HG02973 (cell line): Measurements from ENCODE around the gene AUH.

Experiments
- ATAC-seq: cut with Tn5 transposase; IDR thresholded peaks from one replicate; pipeline ENCODE4 v1.9.1; 2021; ENCODE audit warnings: moderate library complexity; ENCODE audit not compliant: unreplicated experiment

AUH gene

DNA sequence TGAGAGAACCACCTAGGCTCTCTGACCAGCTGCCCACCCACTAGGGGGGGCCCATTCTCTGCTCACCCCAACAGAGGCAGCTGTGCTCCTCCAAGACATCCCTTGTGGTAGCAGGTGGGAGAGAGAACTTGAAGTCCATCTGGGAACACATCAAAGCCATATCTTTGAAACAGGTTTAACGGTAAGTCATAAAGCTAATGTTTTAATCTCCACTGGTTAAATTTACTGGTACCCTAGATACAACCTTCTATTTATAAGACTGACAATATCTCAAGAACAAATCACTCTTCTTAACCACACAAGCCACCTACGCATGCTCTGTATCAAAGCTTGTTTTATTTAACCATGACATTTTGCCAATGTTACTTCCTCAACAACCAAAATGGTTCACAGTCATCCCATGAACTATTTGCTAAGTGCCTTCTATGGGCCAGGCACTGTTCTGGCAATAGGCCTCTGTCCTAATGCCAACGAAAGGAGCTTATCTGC, 20.4 kb downstream of the AUH start:
- ATAC-seq = no peak

DNA sequence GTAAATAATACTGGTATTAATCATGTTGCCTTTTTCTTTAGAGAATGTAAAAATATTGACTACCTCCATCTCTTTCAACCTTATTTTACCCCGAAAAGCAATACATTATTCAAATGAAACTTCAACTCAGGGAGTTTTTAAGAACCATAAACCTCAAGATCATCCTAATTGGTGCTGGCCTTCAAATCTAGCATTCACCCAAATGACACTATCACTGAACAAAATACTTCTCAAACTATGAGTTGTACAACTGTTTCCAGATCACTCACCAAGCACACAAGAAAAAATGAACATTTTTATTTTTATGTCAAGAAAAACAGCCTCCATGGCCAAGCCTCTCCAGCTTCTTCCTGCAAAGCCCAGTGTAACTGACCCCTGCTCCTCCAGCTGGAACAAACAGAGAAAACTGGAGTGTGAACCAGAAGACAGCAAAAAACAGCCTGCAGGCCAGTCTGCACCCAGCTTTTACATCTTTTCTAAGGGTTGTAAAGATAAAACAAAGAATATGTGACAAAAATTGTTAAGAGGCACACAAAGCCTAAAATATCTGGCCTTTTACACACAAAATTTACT, 21.2 kb downstream of the AUH start:
- no peak for ATAC-seq

DNA sequence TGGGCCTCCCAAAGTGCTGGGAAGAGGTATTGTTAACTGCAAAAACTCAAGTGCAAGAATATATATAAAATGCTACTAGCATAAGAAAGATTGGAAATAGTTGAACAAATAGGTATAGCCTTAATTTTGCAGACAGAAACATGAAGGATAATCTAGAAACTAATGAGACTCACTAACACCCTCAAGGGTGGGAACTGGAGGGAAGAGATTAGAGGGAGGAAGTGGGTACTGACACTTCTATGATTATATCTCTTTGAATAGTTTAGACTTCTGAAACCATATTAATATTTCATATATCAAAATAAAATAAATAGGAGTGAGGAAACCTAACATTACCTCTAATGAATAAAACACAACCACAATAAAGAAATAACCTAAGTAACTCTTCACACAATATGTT, 23.0 kb downstream of the AUH start:
- no peak for ATAC-seq

DNA sequence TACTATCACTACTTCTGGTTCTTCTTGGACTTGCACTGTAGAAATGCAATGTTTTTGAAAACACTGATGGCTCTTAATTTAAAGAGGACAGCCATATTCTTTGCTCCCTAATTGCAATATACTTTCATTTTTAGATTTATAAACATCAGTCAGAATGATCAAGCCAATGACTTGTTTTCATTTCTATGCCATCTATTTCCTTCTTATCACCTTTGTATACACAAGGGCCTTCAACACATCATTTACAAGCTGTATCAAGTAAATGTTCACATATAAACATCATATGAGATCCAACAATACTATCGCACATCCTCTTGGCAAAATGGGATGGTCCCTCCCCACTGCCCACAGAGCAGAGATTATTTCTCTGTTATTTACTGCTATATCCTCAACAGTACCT, 24.9 kb downstream of the AUH start:
- ATAC-seq = no peak

DNA sequence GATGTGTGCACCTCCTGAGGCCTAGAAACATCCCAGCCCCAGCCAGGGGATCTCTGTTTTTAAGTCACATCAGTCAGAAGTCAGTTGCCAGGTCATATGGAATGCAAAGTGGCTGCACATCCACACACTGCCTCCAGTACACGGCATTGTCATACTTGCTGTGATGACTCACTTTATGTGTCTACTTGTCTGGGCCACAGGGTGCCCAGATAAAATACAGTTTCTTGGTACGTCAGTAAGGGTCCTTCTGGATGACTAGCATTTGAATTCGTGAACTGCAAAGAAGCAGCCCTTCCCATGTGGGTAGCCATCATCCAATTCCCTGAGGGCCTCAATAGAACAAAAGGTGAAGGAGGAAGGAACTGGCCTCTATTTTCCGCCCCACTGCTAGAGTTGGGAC, 27.7 kb downstream of the AUH start:
- ATAC-seq = no peak

DNA sequence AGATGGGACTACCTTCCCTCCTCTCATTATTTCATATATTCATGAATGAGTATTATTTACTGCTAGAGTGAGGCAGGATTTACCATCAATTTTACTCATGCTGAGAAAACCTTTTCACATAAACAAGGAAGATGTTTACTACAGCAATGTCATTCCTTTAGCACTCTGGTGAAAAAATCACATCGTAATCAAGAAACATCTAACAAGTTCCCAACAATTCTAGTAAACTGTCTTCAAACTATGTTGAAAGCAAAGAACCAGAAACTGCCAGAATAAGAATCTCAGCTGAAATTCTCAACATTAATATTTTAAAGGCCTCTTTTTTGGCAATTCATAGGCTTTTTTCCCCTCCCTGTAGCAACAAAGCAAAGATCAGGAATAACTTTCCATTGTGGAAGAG, 28.2 kb downstream of the AUH start:
- no peak for ATAC-seq

DNA sequence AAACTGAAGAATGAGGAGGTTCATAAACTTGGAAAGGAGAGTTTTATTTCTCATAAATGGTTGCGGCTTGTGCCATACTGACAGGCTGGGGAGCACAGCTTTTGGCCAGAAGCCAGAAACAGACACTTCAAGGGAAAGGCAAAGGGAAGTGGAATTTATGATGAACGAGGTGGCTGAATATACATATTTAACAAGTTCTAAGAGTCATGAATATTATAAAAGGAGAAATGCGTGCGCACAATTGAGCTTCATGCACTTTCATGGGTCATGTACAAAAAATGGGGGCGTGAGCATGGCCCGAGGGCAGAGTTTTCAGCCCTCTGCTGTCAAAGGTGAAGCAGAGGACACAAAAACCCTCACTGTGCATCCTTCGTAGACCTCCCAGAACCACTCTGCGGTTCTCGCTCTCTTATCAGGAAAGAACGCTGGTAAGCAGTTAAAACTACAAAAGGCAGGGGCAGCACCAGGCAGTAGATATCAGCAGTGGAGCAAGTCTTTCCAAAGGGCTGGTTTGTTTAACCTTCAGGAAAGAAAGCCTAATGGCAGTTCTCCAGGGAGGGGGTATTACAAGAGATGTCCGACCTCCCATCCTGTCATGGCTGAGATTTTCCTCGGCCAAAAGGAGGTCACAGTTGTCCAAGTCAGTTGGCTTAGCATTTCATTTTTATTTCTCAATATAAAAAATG, 29.0 kb downstream of the AUH start:
- ATAC-seq = no peak

DNA sequence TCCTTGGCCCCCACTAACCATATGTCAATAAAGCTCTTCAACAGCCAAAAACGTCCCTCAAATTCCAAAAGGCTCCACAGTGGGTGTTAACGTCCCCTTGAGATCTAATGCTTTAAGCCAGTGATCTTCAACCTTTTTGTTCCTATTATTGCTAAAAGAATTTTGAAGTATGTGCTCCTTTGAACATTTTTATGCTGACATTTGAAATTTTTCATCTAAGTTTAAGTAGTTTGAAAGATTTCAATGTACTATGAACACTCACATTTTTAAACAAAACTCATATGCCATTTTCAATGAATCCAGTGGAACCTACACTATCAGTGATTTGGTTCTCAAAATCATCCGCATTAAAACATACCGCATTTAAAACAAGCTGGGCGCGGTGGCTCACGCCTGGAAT, 29.9 kb downstream of the AUH start:
- no peak for ATAC-seq

DNA sequence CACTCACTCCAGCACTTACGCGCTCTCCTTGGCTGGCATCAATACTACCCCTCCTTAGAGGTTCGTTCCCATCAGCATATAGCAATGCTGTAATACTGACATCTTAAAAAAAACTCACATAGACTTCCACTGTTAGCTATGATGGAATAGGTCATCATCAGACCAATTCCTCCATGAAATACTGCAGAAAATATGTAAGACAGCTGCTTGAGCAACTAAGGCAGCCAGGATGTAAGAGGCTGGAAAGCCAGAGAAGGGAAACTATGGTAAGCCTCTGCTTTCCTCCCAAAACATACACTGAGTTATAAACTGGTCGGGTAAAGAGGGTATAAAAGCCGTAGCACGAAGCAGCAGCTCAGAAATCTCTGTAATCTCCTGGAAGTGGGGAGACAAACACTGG, 33.5 kb downstream of the AUH start:
- no peak for ATAC-seq

DNA sequence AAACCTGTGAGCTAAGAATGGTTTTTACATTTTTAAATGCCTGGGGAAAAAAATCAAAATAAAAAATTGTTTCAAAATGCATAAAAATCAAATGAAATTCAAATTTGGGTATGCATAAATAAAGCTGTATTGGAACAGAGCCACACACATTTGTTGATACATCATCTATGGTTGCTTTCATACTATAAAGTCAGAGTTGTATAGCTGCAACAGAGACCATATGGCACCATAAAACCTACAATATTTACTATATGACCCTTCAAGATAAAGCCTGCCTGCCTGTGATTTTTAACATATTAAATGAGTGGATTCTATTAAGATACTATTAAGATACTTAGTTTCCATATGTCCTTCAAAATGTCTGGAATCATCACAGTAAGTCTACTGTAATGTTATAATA, 40.0 kb downstream of the AUH start:
- no peak for ATAC-seq

DNA sequence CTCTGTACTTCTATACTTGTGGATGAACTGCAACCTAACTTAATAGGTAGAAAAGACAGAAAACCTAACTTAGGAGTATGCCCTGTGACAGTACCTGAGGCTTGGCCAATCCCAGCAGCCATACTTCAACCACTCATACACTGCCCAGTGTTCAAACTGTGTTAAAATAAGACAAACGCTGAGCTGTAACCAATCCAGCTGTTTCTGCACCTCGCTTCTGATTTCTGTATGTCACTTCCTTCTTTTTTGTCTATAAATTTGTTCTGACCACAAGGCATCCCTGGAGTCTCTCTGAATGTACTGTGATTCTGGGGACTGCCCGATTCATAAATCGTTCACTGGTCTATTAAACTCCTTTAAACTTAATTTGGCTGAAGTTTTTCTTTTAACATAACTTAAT, 41.4 kb downstream of the AUH start:
- ATAC-seq = no peak

DNA sequence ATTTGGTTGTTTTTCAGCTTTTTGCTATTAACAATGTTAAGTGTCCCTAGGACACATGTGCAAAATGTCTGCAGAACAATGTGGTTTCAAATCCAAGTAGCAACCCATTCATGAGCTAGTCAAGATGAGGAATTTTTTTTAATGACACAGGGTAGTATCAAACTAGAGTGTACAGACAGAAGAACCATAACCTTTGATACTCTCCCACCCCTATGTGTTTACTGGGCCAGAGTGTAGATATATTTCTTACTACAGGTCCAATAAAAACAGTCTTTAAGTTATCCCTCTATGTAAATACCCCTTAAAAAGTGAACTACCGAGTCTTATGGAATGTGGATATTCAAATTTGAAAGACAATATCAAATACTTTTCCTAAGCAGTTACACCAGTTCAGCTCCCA, 45.6 kb downstream of the AUH start:
- no peak for ATAC-seq

DNA sequence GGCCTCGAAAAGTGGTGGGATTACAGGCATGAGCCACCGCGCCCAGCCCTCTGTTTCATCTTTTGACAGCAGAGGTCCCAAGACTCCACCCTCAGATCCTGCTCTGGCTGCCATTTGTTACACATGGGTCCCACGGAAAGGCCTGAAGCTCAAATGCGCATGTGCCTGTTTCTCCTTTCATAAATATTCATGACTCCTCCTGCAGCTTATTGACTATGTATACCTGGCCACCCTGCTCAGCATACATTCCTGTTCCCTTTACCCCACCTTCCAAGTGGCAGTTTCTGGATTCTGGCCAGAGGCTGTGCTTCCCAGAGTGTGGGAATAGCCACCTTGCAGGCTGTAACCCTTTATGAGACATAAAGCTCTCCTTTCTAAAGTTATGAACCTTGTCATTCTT, 46.5 kb downstream of the AUH start:
- ATAC-seq = no peak

DNA sequence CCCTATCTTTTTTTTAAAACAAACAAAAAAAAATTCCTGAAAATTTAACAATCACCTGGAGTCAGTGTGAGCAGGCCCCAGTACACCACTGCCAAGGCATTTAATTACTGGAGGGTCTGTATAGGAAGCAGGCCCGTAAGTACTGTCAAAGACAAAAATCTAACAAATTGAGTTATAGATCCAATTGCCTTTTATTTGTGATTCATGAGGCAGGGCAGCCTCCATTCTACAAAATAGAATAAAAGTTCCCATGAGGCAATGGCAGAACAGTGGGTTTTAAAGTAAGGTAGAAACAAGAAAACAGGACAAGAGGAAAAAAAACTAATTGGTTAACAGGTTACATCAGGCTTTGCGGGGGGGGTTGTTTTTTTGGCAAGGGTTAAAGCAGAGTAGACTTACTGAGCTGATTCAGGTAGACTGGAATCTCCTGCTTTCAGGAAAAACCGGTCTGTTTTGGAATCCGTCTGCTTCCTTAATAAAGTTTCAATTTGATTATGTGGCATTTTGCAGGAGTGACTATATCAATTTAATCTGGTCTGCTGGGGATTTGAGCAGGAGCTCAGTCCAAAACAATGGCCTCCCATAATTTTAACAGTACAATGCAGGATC, 48.9 kb downstream of the AUH start:
- no peak for ATAC-seq

DNA sequence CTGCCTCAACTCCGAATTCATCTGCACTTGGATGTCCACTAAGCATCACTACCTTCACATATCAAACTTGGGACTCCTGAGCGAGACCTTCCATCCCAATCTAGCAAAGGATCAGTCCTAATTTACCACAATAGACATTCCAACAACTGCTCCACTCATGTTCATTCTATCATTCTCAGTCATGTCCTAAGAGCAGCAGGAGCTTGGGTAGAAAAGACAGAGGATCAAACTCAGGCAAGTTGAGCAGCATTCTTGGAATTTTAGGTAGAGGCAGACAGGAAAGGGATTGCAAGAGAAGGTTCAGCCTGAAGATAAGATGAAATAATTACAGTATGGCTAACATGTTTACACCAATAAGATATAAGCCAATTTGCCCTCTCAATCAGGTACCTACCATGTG, 51.7 kb downstream of the AUH start:
- no peak for ATAC-seq

DNA sequence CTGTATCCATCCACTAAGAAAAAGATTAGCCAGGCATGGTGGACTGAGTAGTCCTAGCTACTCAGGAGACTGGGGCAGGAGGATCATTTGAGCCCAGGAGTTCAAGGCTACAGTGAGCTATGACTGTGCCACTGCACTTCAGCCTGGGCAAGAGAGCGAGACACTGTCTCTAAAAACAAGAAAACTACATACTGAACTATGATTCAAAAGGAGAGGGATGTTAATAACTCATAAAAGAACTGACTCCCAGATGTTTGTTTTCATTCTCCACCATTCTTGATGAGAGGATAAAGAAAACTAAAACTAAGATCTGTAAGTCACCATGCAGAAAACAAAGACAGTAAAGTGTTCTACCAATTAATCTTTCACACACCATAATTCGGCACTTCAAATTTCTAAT, 53.5 kb downstream of the AUH start:
- ATAC-seq = no peak

DNA sequence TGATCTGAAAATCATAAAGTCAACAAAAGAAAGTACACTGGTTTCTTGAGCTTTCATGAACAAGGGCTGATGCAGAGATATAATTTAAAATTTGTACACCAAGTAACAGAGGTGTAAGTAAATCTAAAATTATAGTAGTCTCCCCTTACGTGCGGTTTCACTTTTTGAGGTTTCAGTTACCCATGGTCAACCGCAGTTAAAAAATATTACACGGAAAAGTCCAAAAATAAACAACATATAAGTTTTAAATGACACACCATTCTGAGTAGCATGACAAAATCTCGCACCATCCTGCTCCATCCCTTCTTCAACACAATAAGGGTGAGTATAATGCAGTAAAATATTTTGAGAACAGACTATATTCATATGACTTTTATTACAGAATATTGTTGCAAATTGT, 54.4 kb downstream of the AUH start:
- no peak for ATAC-seq

DNA sequence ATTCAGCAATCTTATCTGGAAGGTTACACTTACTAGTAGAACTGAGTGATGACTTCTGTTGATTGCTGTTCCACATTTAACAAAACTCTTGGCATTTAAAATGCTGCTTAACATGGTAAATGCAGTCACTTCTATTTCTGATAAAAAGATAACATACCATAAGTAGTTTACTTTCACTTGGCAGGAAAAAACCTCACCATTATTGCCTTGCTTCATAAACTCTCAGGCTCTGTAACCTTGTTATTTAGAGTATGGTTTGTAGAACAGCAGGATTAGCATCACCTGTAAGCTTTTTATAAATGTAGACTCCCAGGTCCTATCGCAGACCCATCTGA, 55.5 kb downstream of the AUH start:
- no peak for ATAC-seq

DNA sequence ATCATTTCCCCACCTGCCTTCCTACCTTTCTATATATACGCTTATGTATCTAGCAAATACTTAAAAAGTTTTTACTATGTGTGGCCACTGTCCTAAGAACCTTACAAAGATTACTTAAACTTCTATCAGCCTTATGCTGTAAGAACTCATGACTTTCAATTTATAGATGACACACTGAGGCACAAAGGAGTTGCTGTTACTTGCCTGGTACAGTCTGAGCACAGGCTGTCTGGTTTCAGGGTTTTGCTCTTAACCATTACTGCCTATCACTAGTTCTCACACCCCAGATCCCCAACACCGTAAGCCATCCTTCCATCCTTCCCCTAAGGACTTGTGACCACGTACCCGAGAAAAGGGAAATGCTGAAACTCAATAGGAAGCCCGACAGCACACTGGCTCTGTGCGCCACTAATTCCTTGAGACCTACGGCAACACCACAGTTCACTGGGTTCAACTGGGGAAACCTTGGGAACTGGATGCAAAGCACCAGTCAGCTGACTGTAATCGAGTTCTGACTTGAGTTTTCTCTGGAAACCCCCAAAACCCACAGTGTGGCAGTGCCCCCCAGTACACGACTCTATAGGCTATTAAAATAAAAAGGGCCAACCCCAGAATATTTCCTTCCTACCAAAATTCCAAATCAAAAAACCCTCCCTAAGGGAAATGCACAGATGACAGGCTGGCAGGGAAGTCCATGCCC, 56.0 kb downstream of the AUH start:
- no peak for ATAC-seq

DNA sequence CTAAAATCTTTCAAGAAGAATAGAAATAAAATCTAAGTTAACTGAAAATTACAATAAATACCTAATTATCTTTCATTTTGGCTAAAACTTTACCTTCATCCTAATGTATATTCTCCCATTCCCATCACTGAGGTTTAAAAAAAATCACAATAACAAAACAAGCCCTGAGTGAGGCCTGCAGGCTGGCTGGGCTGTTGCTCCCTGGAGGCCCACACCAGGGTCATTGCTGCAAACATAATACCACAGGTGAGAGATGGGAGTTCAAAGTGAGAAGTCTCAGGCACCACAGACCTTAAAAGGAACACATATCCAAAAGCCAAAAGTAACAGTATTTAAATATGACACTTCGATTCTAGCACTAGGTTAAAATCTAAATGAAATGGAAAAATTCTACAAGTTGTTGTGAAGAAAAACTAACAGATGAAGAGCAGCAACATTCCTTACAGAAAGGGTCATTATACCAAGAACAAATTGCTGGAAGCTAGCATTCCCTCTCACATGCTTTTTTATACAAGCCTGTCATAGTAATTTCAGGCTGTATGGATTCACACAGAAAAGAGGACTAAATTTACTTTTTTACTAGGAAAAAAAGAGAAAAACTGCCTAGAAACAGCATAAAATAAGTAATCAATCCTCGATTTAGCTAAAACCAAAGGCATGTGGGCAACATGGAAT, 57.8 kb downstream of the AUH start:
- ATAC-seq = no peak

DNA sequence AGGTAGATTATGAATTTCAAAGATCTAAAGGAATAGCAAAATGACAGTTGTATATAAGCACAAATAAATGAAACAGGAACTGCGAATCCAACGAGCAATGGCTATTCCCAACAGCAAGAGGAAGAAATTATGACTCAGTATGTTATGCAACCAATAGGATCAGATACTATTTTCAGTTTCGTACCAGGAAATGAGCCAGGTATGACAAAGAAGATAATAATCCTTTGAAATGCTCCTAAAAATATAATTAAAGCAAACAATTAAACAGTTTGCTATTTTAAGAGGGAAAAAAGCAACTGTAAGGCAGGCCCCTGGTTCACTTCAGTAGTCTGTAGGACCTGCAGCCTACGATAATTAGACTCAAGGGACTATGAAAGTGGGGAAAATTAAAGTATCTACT, 58.9 kb downstream of the AUH start:
- ATAC-seq = no peak

DNA sequence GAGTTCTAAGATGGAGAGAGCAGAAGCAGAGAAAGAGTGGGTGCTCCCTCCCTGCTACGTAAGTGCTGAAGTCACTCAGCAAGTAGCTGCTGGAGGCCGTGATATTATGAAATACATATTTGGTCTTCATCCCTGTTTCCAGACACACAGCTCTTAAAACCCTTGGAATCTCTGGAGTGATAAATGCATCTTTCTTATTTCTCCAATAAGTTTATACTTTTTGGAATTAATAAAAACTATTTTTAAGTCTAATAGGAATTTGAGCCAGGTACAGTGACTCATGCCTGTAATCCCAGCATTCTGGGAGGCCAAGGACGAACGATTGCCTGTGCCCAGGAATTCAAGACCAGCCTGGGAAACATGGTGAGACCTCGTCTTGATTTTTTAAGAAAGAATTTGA, 60.6 kb downstream of the AUH start:
- ATAC-seq = no peak
